H1 (cell line): ENCODE measurements around the gene MAP4K4. TPM values are rescaled to one million over a fixed set of nuclear protein-coding genes. Genes with fewer than 3 reads are reported as not detected.

ENCODE experiments used
- BCL11A ChIP-seq, 2 experiments: IDR thresholded peaks; one replicate each; pipeline ENCODE4 v1.6.1; 2011; ENCODE audit warnings: low read depth in 2 of 2, low read length in 2 of 2, mild to moderate bottlenecking in 2 of 2
- BRCA1 ChIP-seq: IDR thresholded peaks from 2 replicates; pipeline ENCODE4 v1.6.1; 2012; ENCODE audit warnings: low read depth, low read length, improper control_type of control experiment
- CBX5 ChIP-seq: fragments of 300-800, 300-1000 bp; sonication (generic); IDR thresholded peaks from 2 replicates; pipeline ENCODE4 v1.7.1; 2016; ENCODE audit warnings: antibody characterized with exemption, low read length, low read depth
- EZH2 ChIP-seq: fragments of 200-600 bp; sonication (generic); IDR thresholded peaks from 2 replicates; pipeline ENCODE4 v1.7.1; 2012; ENCODE audit warnings: low read depth, mild to moderate bottlenecking, moderate library complexity, low read length, inconsistent platforms; ENCODE audit not compliant: severe bottlenecking
- GABPA ChIP-seq: IDR thresholded peaks from 2 replicates; pipeline ENCODE4 v1.6.1; 2011; ENCODE audit warnings: mild to moderate bottlenecking, low read length, moderate library complexity, borderline replicate concordance; ENCODE audit not compliant: insufficient read depth
- GTF2F1 ChIP-seq: IDR thresholded peaks from 2 replicates; pipeline ENCODE4 v1.6.1; 2012; ENCODE audit warnings: low read depth, low read length, improper control_type of control experiment, borderline replicate concordance
- HDAC2 ChIP-seq, 2 experiments: fragments of 300-600 bp in 1 of 2; sonication (generic) in 1 of 2; IDR thresholded peaks; 2 replicates each; pipeline ENCODE4 v1.6.1; 2011 to 2012; ENCODE audit warnings: low read depth in 2 of 2, low read length in 2 of 2, mild to moderate bottlenecking in 2 of 2, moderate library complexity in 2 of 2, borderline replicate concordance in 1 of 2, inconsistent platforms in 1 of 2
- MAFK ChIP-seq: IDR thresholded peaks from 2 replicates; pipeline ENCODE4 v1.6.1; 2012; ENCODE audit warnings: low read depth, mild to moderate bottlenecking, improper control_type of control experiment, low read length
- NANOG ChIP-seq: IDR thresholded peaks from 2 replicates; pipeline ENCODE4 v1.6.1; 2011; ENCODE audit warnings: low read length, low read depth, mild to moderate bottlenecking, inconsistent platforms; ENCODE audit not compliant: insufficient read depth, poor library complexity, severe bottlenecking
- SAP30 ChIP-seq: fragments of 300-600 bp; sonication (generic); IDR thresholded peaks from 2 replicates; pipeline ENCODE4 v1.7.1; 2012; ENCODE audit warnings: low read length, moderate library complexity, mild to moderate bottlenecking, inconsistent platforms; ENCODE audit not compliant: insufficient read depth, insufficient replicate concordance
- polyA plus RNA-seq, 7 experiments: library from polyadenylated mRNA; depleted of rRNA in 3 of 7; stranded (reverse) in 5 of 7; unstranded in 2 of 7; fragments of >200 nt in 5 of 7; fragments of 200-250 nt in 2 of 7; gene quantifications; 1 replicate in 5 of 7; 2 replicates in 1 of 7; 4 replicates in 1 of 7; pipeline versions ENCODE4 v1.2.1 to v1.2.3, GENCODE V29; 2011 to 2013; ENCODE audit warnings: missing spikeins in 2 of 7, mixed read lengths in 2 of 7
- total RNA-seq: library from RNA; stranded (reverse); fragmentation: NEBNext Ultra II Directional; extraction: Animal tissue kit (Norgen Biotek cat#: 25700); gene quantifications from 2 replicates; pipeline ENCODE4 v1.2.1, GENCODE V29; 2021
- TF ChIP-seq, protein P1 (sequence below): fragments of 300-600 bp; sonication (generic); IDR thresholded peaks from 2 replicates; pipeline ENCODE4 v1.7.1; 2012; ENCODE audit warnings: low read length, moderate library complexity, mild to moderate bottlenecking, inconsistent platforms; ENCODE audit not compliant: insufficient replicate concordance

The MAP4K4 gene
- total and polyA plus RNA-seq, 2 of the 8 experiments (the other 6 are each of a cell fraction or from before 2014, with no cell fraction given) = 53.2 to 138 TPM

DNA sequence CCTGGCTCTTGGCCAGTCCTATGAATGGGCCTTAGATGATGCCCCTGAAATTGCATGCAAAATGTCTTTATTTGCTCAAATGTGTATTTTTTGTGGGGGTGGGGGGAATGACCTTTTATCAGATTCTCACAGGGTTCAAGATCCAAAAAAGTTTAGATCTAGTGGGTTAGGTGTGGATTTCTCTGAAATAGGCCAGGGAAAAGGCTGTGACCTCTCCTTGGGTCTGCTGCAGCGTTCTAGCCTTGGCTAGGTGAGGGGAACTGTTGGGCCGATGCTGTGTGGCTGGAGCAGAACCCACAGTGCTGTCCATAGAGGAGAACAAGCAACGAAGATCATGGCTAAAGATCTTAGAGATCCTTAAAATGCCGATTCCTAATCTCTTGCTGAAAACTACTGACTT lies 163.9 kb downstream of the MAP4K4 start (continued):
- TF ChIP-seq, protein P1, sequence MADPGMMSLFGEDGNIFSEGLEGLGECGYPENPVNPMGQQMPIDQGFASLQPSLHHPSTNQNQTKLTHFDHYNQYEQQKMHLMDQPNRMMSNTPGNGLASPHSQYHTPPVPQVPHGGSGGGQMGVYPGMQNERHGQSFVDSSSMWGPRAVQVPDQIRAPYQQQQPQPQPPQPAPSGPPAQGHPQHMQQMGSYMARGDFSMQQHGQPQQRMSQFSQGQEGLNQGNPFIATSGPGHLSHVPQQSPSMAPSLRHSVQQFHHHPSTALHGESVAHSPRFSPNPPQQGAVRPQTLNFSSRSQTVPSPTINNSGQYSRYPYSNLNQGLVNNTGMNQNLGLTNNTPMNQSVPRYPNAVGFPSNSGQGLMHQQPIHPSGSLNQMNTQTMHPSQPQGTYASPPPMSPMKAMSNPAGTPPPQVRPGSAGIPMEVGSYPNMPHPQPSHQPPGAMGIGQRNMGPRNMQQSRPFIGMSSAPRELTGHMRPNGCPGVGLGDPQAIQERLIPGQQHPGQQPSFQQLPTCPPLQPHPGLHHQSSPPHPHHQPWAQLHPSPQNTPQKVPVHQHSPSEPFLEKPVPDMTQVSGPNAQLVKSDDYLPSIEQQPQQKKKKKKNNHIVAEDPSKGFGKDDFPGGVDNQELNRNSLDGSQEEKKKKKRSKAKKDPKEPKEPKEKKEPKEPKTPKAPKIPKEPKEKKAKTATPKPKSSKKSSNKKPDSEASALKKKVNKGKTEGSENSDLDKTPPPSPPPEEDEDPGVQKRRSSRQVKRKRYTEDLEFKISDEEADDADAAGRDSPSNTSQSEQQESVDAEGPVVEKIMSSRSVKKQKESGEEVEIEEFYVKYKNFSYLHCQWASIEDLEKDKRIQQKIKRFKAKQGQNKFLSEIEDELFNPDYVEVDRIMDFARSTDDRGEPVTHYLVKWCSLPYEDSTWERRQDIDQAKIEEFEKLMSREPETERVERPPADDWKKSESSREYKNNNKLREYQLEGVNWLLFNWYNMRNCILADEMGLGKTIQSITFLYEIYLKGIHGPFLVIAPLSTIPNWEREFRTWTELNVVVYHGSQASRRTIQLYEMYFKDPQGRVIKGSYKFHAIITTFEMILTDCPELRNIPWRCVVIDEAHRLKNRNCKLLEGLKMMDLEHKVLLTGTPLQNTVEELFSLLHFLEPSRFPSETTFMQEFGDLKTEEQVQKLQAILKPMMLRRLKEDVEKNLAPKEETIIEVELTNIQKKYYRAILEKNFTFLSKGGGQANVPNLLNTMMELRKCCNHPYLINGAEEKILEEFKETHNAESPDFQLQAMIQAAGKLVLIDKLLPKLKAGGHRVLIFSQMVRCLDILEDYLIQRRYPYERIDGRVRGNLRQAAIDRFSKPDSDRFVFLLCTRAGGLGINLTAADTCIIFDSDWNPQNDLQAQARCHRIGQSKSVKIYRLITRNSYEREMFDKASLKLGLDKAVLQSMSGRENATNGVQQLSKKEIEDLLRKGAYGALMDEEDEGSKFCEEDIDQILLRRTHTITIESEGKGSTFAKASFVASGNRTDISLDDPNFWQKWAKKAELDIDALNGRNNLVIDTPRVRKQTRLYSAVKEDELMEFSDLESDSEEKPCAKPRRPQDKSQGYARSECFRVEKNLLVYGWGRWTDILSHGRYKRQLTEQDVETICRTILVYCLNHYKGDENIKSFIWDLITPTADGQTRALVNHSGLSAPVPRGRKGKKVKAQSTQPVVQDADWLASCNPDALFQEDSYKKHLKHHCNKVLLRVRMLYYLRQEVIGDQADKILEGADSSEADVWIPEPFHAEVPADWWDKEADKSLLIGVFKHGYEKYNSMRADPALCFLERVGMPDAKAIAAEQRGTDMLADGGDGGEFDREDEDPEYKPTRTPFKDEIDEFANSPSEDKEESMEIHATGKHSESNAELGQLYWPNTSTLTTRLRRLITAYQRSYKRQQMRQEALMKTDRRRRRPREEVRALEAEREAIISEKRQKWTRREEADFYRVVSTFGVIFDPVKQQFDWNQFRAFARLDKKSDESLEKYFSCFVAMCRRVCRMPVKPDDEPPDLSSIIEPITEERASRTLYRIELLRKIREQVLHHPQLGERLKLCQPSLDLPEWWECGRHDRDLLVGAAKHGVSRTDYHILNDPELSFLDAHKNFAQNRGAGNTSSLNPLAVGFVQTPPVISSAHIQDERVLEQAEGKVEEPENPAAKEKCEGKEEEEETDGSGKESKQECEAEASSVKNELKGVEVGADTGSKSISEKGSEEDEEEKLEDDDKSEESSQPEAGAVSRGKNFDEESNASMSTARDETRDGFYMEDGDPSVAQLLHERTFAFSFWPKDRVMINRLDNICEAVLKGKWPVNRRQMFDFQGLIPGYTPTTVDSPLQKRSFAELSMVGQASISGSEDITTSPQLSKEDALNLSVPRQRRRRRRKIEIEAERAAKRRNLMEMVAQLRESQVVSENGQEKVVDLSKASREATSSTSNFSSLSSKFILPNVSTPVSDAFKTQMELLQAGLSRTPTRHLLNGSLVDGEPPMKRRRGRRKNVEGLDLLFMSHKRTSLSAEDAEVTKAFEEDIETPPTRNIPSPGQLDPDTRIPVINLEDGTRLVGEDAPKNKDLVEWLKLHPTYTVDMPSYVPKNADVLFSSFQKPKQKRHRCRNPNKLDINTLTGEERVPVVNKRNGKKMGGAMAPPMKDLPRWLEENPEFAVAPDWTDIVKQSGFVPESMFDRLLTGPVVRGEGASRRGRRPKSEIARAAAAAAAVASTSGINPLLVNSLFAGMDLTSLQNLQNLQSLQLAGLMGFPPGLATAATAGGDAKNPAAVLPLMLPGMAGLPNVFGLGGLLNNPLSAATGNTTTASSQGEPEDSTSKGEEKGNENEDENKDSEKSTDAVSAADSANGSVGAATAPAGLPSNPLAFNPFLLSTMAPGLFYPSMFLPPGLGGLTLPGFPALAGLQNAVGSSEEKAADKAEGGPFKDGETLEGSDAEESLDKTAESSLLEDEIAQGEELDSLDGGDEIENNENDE = no peak
- TF ChIP-seq HDAC2 (IDR thresholded peaks at IDR 0.05; ENCODE audit: borderline replicate concordance in 1 of 2, low read depth in 2 of 2, low read length in 2 of 2) (no peak), GABPA (no peak), BCL11A (IDR thresholded peaks at IDR 0.05; ENCODE audit: low read depth in 2 of 2, low read length in 2 of 2) (no peak), EZH2 (no peak), SAP30 (no peak), CBX5 (no peak), GTF2F1 (no peak), NANOG (no peak), BRCA1 (no peak), MAFK (no peak)
